HG02763 (cell line): Measurements from ENCODE around the gene SKAP1.
"Not testable (repeated sequence)": the region's sequence is repeated elsewhere in the genome, so short reads cannot be mapped to it uniquely, and the experiment has no call there.

Experiments used
- ATAC-seq: cut with Tn5 transposase; IDR thresholded peaks from one replicate; pipeline ENCODE4 v1.9.1; 2021; ENCODE audit warnings: mild to moderate bottlenecking, moderate library complexity; ENCODE audit not compliant: unreplicated experiment

SKAP1 gene

GRCh38 chr17:48374650-48375230 lies 55.3 kb downstream of the SKAP1 start:
- no peak for ATAC-seq

GRCh38 chr17:48373883-48374282 lies 56.1 kb downstream of the SKAP1 start:
- no peak for ATAC-seq

GRCh38 chr17:48373130-48373830 lies 56.7 kb downstream of the SKAP1 start:
- ATAC-seq: no peak

- not testable (repeated sequence) for ATAC-seq
These were observed 61.0 kb downstream of the SKAP1 start for GRCh38 chr17:48368967-48369366.

GRCh38 chr17:48368352-48368908 lies 61.6 kb downstream of the SKAP1 start:
- no peak for ATAC-seq

GRCh38 chr17:48363161-48363560 lies 66.9 kb downstream of the SKAP1 start:
- ATAC-seq: no peak

- not testable (repeated sequence) for ATAC-seq
These were observed 69.0 kb downstream of the SKAP1 start for GRCh38 chr17:48360861-48361633.

- ATAC-seq: no peak
These were observed 72.0 kb downstream of the SKAP1 start for GRCh38 chr17:48357779-48358602.

- ATAC-seq: no peak
These were observed 73.1 kb downstream of the SKAP1 start for GRCh38 chr17:48356866-48357265.

- no peak for ATAC-seq
These were observed 77.4 kb downstream of the SKAP1 start for GRCh38 chr17:48352630-48353029.

- ATAC-seq: no peak
These were observed 78.1 kb downstream of the SKAP1 start for GRCh38 chr17:48351911-48352332.

GRCh38 chr17:48348352-48348751 lies 81.7 kb downstream of the SKAP1 start:
- ATAC-seq: no peak

- ATAC-seq: no peak
These were observed 82.8 kb downstream of the SKAP1 start for GRCh38 chr17:48347177-48347576.

GRCh38 chr17:48344251-48344650 lies 85.8 kb downstream of the SKAP1 start:
- no peak for ATAC-seq

GRCh38 chr17:48340916-48341315 lies 89.1 kb downstream of the SKAP1 start:
- ATAC-seq: no peak

GRCh38 chr17:48338720-48339119 lies 91.3 kb downstream of the SKAP1 start:
- ATAC-seq: no peak

- ATAC-seq: not testable (repeated sequence)
These were observed 92.1 kb downstream of the SKAP1 start for GRCh38 chr17:48337903-48338302.

GRCh38 chr17:48336986-48337385 lies 93.0 kb downstream of the SKAP1 start:
- no peak for ATAC-seq

- no peak for ATAC-seq
These were observed 94.0 kb downstream of the SKAP1 start for GRCh38 chr17:48335858-48336500.

- ATAC-seq: no peak
These were observed 94.7 kb downstream of the SKAP1 start for GRCh38 chr17:48335146-48335784.
